ENCODE measurements around the gene LRFN5.
"Not testable (repeated sequence)": the region's sequence is repeated elsewhere in the genome, so short reads cannot be mapped to it uniquely, and the experiment has no call there.

The LRFN5 gene

GRCh38 chr14:41606532-41607303 is at the start of gene LRFN5:
Gene LRFN5, plus strand, starts transcription at chr14:41606876.
- DNase-seq = peak; percentile 89

- DNase-seq = no peak
These were observed 48.2 kb upstream of the LRFN5 start for GRCh38 chr14:41558490-41558889.

DNA sequence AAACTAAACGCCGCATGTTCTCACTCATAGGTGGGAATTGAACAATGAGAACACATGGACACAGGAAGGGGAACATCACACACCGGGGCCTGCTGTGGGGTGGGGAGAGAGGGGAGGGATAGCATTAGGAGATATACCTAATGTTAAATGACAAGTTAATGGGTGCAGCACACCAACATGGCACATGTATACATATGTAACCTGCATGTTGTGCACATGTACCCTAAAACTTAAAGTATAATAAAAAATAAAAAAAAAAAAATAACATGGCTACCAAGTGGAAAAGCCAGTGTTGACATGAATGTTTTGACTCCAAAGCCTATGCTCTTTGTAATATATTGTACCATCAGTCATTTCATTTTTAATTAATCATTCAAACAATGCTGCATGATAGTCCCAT is 39.8 kb upstream of the LRFN5 start:
- not testable (repeated sequence) for DNase-seq

DNA sequence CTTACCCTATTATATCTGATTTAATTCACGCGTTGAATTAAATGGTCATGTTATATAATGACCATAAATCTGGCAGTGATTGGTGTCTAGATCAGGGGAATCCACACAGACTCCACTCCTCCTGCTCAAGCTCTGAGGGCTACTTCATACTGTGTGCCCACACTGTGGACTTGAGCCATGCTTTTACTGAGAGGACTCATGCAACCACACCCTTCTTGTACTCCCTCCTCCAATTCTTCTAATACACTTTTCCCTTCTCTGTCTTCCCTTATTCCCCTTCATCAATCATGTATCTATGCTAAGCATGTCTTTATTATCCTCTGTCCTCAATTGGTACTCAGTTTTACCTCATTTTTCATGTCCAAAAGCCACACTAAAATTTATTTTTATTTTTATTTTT is 37.7 kb upstream of the LRFN5 start:
- no peak for DNase-seq

GRCh38 chr14:41570415-41571155 is 36.1 kb upstream of the LRFN5 start:
- DNase-seq = no peak

GRCh38 chr14:41586237-41586636 is 20.4 kb upstream of the LRFN5 start:
- no peak for DNase-seq

- DNase-seq = no peak
These were observed 9.0 kb upstream of the LRFN5 start for GRCh38 chr14:41597647-41598046.

GRCh38 chr14:41599805-41600385 is 6.8 kb upstream of the LRFN5 start:
- not testable (repeated sequence) for DNase-seq

DNA sequence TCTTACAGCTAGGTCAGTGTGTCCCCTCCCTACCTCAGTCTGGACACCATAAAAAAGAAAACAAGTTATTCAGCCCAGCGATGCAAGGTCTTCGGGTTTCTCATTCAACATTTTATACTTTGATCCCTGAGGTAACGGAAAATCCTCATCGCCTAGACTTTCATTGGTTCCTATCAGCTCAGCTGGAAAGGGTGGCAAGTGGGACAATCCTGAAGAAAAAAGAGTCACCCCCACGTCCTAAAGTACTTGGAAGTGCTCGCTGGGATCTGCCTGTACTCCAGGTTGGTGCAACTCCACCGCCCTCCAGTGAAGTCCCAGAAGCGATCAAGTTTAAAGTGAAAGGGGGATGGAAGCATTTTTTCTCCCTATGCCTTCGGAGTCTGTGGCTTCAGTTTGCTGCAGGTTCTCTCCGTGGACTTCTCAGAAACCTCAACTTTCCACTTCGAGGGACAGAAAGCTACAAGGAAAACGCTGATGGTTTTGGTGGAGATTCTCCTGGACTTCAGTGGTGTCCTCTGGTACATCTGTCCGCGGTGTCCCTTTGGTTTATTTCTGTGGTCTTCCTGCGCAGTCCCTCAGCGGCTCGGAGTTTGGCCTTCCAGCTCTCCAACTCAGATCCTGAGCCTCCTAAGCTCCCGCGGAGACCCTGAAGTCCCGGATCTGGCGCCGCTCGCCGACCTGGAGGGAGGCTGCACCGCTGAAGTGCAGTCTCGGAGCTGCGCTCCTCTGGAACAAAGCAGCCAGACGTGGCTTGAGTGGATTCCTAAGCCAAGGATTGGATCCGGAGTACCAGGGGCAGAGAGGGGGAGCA is 1.8 kb upstream of the LRFN5 start:
- DNase-seq = peak; percentile 92

DNA sequence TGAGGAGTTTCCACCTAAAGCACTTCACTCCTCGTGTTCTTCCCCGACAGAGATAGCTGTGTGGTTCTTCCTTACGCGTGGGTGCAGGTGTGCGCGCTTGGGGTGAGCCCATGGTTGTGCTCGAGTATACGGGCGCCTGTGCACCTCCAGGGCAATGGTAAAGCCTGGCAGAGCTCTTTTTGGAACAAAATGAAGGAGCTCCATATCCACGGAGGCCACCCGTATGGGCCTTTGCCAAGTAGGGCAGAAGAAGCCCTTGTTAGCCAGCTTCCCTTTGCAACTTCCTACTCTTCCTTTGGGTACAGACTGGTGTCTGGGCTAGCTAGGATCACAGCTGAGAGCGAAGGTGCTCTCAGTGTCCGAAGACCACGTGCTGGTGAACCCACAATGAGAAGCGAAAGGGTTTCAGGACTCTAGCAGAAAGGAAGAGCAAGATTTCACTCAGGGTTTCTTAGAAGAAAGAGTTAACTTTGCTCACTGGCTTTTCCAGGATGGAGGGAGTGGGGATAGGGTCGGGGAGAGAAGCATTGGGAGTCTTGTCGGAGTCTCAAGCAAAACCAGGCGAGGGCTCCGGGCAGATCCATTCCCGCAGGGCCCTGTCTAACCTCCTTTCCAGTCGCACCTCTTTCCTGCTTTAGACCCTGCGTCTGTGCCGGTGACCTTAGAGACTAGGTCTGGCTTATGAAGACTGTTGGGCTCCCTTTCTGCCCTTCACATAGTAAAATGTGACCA is 960 bp upstream of the LRFN5 start:
- DNase-seq = peak; percentile 88

DNA sequence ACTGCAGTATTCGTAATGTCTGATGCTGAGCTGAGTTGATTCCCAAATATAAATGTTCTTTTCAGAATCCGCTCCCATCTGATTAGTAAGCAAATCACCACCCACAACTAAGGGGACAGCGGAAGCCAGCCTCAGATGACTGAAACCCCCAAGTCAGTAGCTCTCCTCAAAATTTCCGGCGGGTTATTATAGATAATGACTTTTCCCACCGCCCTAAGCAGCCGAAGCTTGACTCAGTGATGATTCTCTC is 469 bp upstream of the LRFN5 start:
- peak; percentile 86 for DNase-seq

- DNase-seq = peak; percentile 86
These were observed 664 bp downstream of the LRFN5 start for GRCh38 chr14:41607304-41607775.

DNA sequence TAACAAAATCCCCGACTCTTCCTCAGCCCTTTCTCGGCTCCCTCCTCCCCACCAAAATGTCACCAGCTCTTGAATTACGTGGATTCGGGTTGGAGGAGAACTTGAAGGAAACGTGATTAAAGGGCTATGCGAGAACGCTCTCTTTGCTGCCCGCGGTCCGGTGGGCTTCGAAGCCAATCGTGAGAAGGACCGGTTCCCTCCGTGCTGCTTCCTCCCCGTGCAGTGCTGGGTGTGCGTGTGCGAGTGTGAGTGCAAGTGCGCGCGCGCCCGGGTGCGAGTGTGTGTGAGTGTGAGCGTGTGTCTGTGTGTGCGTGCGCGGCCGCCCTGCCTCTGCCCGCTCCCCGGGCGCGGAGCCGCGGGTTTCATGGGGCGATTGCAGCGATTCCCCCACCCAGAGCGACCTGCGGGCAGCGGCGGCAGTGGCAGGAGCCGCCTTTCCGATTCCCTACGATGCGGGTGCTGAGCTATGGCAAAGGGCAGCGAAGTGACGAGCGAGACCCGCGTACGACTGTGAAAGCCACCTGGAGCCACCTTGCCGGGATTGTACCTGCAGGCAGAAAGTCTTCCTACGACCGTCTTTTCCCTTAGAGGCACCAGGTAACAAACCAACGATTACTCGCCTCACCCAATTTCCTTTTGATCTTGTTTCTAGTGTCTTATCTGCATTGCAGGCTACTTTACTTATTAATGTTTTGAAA is 1.4 kb downstream of the LRFN5 start:
- DNase-seq = peak; percentile 84

- peak; percentile 62 for DNase-seq
These were observed 2.2 kb downstream of the LRFN5 start for GRCh38 chr14:41608681-41609390.

DNA sequence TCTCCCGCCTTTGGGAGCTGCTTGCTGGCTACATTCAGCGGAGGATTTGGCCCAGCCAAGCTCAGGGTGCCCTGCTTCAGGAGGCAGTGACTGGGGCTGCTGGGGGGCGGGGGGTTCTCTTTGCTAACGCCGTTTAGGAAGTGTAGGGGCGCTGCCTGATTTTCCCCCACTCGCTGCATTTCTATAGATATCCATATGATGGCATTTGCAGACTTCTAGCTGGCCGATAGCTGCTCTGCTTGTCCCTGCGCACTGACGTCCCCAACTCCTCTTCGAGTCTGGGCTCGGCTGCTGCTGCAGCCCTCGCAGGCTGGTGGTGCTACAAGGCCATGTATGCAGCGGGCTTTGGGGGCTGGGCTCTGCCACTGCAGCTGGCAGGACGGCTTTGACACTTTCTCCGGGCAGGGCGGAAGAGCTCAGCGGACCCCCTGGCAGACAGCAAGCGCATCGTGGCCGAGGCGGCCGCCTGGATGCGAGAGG is 3.1 kb downstream of the LRFN5 start:
- DNase-seq = peak; percentile 92

DNA sequence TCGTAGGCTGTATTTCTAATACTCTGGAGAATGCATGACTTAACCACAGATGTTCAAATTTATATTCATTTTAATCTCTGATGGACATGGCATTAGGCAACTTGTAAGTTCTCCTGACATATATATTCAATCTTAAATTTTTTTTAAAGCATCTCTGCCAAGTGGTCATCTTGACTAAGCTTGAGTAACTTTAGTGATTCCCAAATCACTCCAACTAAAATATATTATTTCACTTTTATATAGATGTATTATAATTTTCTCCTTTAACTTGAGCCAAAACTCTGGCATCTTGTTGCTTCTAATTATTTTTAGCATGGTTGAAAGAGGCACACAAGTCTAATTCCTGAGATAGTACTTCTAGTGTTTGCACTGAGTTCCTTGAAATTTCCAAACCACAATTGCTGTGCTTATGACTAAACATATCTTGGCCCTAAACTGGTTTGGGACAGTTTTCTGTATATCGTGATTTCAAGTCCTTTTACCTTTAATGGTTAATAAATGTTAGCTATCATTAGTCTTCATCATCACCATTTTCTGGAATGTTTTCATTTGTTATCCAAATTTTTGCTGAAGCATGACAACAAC is 8.4 kb downstream of the LRFN5 start:
- DNase-seq = no peak

- no peak for DNase-seq
These were observed 17.1 kb downstream of the LRFN5 start for GRCh38 chr14:41623736-41624135.

DNA sequence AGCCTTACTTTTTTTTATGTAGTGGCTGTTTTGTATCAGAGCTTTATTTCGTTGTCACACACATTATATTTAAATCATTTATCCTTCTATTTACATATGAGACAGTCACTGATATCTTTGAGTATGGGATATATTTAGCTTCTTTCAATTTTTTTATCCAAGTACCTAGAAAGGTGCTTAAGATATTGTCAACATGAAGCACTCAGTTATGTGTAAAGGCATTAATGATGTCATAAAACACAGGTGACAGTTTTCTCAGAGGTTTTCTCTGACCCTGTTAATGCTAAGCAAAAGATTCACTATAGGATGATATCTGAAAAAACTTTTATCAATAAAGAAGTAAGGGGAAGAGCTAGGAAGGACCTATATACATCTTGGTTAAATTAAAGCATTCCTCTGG is 23.2 kb downstream of the LRFN5 start:
- DNase-seq = no peak

- DNase-seq = no peak
These were observed 27.6 kb downstream of the LRFN5 start for GRCh38 chr14:41634286-41634685.
